ENCODE data around the gene ADCY4. TPM values are rescaled to one million over a fixed set of nuclear protein-coding genes. Genes with fewer than 3 reads are reported as not detected.
A peak's percentile ranks its signal among the peaks of the same experiment; 100 is the strongest.

Gene ADCY4
- total and polyA plus RNA-seq, 2 of the 13 experiments (the other 11 are each of a cell fraction or from before 2014, with no cell fraction given), result 0.03 TPM; not detected in 1

DNA sequence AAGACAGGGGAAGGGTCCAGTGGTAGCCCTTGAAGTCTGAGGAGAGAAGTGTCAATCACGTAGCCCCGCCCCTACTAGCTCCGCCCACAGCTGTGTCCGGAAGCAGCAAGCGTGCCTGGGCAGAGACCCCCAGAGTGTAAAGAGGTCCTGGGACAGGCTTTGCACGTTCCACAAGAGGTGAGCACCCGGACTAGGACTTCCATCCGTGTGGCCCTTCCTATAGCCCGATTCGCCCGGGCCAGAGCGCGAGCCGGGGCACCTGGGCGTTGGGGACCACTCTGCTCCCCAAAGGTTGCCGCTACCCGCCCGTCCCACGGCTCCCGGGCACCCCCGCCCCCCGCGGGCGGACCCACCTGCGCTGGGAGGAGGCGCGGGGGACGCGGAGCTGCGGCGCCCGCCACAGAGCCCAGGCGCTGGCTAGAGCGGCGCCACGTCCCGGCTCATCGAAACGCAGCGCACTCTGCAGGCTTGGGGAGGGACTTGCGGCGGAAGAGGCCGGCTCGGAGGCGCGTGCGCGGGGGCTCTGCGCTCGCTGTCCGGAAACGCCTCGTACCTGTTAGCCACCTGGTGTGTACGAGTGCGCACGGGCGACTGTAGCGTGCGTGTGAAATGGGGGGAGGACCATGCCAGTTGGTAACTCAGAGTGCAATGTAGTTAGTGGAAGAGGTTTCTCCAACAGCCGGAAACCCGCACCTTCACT lies 63.6 kb downstream of the ADCY4 start, which contains the start of gene RABGGTA (continued):
- TF ChIP-seq ZBTB38 (CRISPR knock-in tag; IDR thresholded peaks at IDR 0.05), result peak; percentile 99
- TF ChIP-seq, protein P1, sequence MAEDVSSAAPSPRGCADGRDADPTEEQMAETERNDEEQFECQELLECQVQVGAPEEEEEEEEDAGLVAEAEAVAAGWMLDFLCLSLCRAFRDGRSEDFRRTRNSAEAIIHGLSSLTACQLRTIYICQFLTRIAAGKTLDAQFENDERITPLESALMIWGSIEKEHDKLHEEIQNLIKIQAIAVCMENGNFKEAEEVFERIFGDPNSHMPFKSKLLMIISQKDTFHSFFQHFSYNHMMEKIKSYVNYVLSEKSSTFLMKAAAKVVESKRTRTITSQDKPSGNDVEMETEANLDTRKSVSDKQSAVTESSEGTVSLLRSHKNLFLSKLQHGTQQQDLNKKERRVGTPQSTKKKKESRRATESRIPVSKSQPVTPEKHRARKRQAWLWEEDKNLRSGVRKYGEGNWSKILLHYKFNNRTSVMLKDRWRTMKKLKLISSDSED (CRISPR knock-in tag; IDR thresholded peaks at IDR 0.05), result peak; percentile 31; the same call in 1 of the 2 replicates
- TF ChIP-seq, protein P2, sequence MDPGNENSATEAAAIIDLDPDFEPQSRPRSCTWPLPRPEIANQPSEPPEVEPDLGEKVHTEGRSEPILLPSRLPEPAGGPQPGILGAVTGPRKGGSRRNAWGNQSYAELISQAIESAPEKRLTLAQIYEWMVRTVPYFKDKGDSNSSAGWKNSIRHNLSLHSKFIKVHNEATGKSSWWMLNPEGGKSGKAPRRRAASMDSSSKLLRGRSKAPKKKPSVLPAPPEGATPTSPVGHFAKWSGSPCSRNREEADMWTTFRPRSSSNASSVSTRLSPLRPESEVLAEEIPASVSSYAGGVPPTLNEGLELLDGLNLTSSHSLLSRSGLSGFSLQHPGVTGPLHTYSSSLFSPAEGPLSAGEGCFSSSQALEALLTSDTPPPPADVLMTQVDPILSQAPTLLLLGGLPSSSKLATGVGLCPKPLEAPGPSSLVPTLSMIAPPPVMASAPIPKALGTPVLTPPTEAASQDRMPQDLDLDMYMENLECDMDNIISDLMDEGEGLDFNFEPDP (CRISPR knock-in tag; conservative IDR thresholded peaks at IDR 0.05), result 0 out of 2 replicates have a peak, but pooled peaks have one; percentile 95
- TF ChIP-seq PHF5A (CRISPR knock-in tag; IDR thresholded peaks at IDR 0.05; ENCODE audit: low read depth, unreplicated experiment), result peak; percentile 100
- TF ChIP-seq, protein P3, sequence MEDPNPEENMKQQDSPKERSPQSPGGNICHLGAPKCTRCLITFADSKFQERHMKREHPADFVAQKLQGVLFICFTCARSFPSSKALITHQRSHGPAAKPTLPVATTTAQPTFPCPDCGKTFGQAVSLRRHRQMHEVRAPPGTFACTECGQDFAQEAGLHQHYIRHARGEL (CRISPR knock-in tag; IDR thresholded peaks at IDR 0.05), result peak; percentile 85
- TF ChIP-seq ZNF777 (CRISPR knock-in tag; IDR thresholded peaks at IDR 0.05), result peak; percentile 84
- TF ChIP-seq ZBTB7A (CRISPR knock-in tag; IDR thresholded peaks at IDR 0.05), result peak; percentile 99
- TF ChIP-seq CAMTA2 (CRISPR knock-in tag; IDR thresholded peaks at IDR 0.05; ENCODE audit: borderline replicate concordance), result peak; percentile 99
- no peak for TF ChIP-seq RFX5 (IDR thresholded peaks at IDR 0.05; ENCODE audit: low read depth, low read length)
- peak; percentile 91 for TF ChIP-seq JUNB (CRISPR knock-in tag; IDR thresholded peaks at IDR 0.05; ENCODE audit: borderline replicate concordance)
- TF ChIP-seq, protein P4, sequence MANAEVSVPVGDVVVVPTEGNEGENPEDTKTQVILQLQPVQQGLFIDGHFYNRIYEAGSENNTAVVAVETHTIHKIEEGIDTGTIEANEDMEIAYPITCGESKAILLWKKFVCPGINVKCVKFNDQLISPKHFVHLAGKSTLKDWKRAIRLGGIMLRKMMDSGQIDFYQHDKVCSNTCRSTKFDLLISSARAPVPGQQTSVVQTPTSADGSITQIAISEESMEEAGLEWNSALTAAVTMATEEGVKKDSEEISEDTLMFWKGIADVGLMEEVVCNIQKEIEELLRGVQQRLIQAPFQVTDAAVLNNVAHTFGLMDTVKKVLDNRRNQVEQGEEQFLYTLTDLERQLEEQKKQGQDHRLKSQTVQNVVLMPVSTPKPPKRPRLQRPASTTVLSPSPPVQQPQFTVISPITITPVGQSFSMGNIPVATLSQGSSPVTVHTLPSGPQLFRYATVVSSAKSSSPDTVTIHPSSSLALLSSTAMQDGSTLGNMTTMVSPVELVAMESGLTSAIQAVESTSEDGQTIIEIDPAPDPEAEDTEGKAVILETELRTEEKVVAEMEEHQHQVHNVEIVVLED (CRISPR knock-in tag; IDR thresholded peaks at IDR 0.05; ENCODE audit: borderline replicate concordance), result peak; percentile 98
- TF ChIP-seq ZNF672 (CRISPR knock-in tag; IDR thresholded peaks at IDR 0.05), result peak; percentile 66; the same call in 1 of the 2 replicates
- TF ChIP-seq POLR2G (IDR thresholded peaks at IDR 0.05; ENCODE audit: low read depth, low read length), result peak; percentile 100

Data from HepG2 (cell line).